Measurements from ENCODE around the gene ESYT2.

Gene ESYT2

DNA sequence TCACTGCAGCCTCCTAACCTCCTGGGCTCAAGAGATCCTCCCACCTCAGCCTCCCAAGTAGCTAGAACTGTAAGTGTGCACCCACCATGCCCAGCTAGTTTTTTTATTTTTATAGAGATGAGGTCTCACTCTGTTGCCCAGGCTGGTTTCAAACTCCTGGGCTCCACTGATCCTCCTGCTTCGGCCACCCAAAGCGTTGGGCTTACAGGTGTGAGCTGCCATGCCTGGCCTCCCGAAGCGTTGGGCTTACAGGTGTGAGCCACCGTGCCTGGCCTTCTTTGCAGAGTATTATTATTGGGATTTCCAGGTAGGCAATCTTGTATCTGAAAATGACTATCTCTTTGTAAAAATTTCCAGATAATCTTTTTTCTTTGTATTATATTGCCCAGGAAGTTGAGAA is 101.6 kb downstream of the ESYT2 start:
- Histone ChIP-seq H3K9me3 (replicated peaks in 1 of 11) (peaks cover 0 to 9% (median 0%) of the 10 kb centered on the region in 11 experiments; a peak in 3 of 22 replicates), H3K9ac (no peak overlapping the region), H4K20me1 (no peaks in the 10 kb centered on the region), H3K27me3 (no peaks in the 10 kb centered on the region), H3K4me3 (no peak overlapping the region), H3K4me1 (peaks cover 0 to 26% (median 8%) of the 10 kb centered on the region in 10 experiments; a peak in 10 of 20 replicates), H3K36me3 (peaks cover 18 to 29% (median 22%) of the 10 kb centered on the region in 11 experiments; a peak in 20 of 22 replicates), H3K27ac (no peak overlapping the region), H3K4me2 (no peak overlapping the region)
- no peak for TF ChIP-seq Cebpa-rat (IDR thresholded peaks at IDR 0.05)

GRCh38 chr7:158726277-158726807 is 103.0 kb downstream of the ESYT2 start:
- Histone ChIP-seq H3K27me3 (no peaks in the 10 kb centered on the region), H3K4me3 (no peak overlapping the region), H3K4me2 (no peak overlapping the region), H3K27ac (no peak overlapping the region; a peak in 1 of 22 replicates), H3K4me1 (peaks cover 0 to 16% (median 8%) of the 10 kb centered on the region in 10 experiments; a peak in 10 of 20 replicates), H3K9me3 (replicated peaks in 1 of 11) (peaks cover 0 to 9% (median 0%) of the 10 kb centered on the region in 11 experiments; a peak in 3 of 22 replicates), H4K20me1 (no peaks in the 10 kb centered on the region), H3K36me3 (peaks cover 8 to 17% (median 13%) of the 10 kb centered on the region in 11 experiments; a peak in 19 of 22 replicates), H3K9ac (no peak overlapping the region)
- TF ChIP-seq Cebpa-rat (IDR thresholded peaks at IDR 0.05): no peak

DNA sequence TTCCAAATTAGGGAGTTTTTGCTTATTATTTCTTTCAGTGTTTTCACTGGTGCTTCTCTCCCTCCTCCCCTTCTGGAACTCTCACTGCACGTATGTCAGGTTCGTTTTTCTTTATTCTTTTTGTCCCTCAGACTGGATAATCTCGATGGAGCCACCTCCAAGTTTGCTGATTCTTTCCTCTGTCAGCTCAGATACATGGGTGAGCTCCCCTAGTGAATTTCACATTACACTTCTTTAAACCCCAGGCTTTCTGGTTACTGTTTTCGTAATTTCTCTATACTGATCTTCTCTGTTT is 103.9 kb downstream of the ESYT2 start:
- Histone ChIP-seq H4K20me1 (no peaks in the 10 kb centered on the region), H3K27ac (no peak overlapping the region), H3K4me1 (peaks cover 0 to 8% (median 4%) of the 10 kb centered on the region in 10 experiments; a peak in 10 of 20 replicates), H3K9ac (no peak overlapping the region), H3K4me3 (no peak overlapping the region), H3K27me3 (no peaks in the 10 kb centered on the region), H3K4me2 (no peak overlapping the region), H3K9me3 (replicated peaks in 1 of 11) (peaks cover 0 to 3% (median 0%) of the 10 kb centered on the region in 11 experiments; a peak in 3 of 22 replicates), H3K36me3 (peaks cover 2 to 9% (median 8%) of the 10 kb centered on the region in 11 experiments; a peak in 18 of 22 replicates)
- TF ChIP-seq Cebpa-rat (IDR thresholded peaks at IDR 0.05): no peak

- Histone ChIP-seq H3K27me3 (no peaks in the 10 kb centered on the region), H4K20me1 (no peaks in the 10 kb centered on the region), H3K9me3 (replicated peaks in 1 of 11) (no peaks in the 10 kb centered on the region), H3K9ac (no peak overlapping the region), H3K27ac (no peak overlapping the region), H3K36me3 (peaks cover 0 to 3% (median 2%) of the 10 kb centered on the region in 11 experiments; a peak in 10 of 22 replicates), H3K4me3 (no peak overlapping the region), H3K4me1 (peaks cover 0 to 3% (median under 1%) of the 10 kb centered on the region in 10 experiments; a peak in 4 of 20 replicates), H3K4me2 (no peak overlapping the region)
- no peak for TF ChIP-seq Cebpa-rat (IDR thresholded peaks at IDR 0.05)
These were observed 104.4 kb downstream of the ESYT2 start for GRCh38 chr7:158724658-158725505.

- no peaks in the 10 kb centered on the region for H3K4me1 ChIP-seq
- H3K27ac ChIP-seq: no peak overlapping the region
- H3K4me2 ChIP-seq: no peak overlapping the region
- no peak for TF ChIP-seq Cebpa-rat (IDR thresholded peaks at IDR 0.05)
- no peaks in the 10 kb centered on the region for H3K9me3 ChIP-seq (replicated peaks in 1 of 11)
- no peaks in the 10 kb centered on the region for H3K36me3 ChIP-seq
- H3K9ac ChIP-seq: no peak overlapping the region
- no peaks in the 10 kb centered on the region for H3K27me3 ChIP-seq
- no peak overlapping the region for H3K4me3 ChIP-seq
- H4K20me1 ChIP-seq: no peaks in the 10 kb centered on the region
These were observed 105.5 kb downstream of the ESYT2 start for GRCh38 chr7:158723714-158724385.

GRCh38 chr7:158723266-158723665 is 106.0 kb downstream of the ESYT2 start:
- no peak overlapping the region for H3K9ac ChIP-seq
- no peak for TF ChIP-seq Cebpa-rat (IDR thresholded peaks at IDR 0.05)

DNA sequence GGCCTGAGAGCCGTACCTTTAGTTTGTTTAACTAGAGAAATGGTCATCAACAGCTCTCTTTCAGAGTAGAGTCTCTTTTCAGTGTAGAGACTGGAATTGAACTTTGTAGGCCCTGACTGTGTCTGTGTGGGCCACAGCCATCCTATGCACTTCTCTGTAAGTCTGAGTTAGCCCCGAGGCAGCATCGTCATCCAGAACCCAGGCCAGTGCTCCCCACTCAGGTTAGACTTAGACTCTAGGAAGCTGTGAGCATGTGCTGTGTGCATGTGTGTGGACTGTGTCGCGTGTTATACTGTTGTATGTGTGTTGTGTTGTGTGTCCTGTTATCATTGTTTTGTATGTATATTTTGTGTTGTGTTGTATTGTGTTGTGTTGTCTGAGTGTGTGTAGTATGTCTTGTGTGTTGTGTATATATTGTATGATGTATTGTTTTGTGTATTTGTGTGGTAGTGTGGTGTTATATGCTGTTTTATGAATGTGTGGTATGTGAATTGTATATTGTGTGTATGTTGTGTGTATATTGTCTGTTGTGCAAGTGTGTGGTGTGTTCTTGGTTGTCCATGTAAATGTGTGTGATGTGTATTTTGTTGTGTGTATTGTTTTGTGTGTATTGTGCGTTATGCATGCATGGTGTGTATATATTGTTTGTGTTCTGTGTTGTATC is 106.6 kb downstream of the ESYT2 start:
- Histone ChIP-seq H3K4me1 (no peaks in the 10 kb centered on the region), H3K4me3 (no peak overlapping the region), H3K27ac (0 out of 22 replicates have a peak overlapping the region, but pooled peaks of 1 of the 11 experiments have one; percentile 26), H3K9me3 (replicated peaks in 1 of 11) (no peaks in the 10 kb centered on the region), H4K20me1 (no peaks in the 10 kb centered on the region), H3K4me2 (no peak overlapping the region), H3K9ac (no peak overlapping the region), H3K36me3 (no peaks in the 10 kb centered on the region), H3K27me3 (no peaks in the 10 kb centered on the region)
- TF ChIP-seq Cebpa-rat (IDR thresholded peaks at IDR 0.05): no peak

More at GRCh38 chr7:158723266-158723665, 106.0 kb downstream of the ESYT2 start:
- Histone ChIP-seq H4K20me1 (no peaks in the 10 kb centered on the region), H3K4me1 (no peaks in the 10 kb centered on the region), H3K4me2 (no peak overlapping the region), H3K9me3 (replicated peaks in 1 of 11) (no peaks in the 10 kb centered on the region), H3K27ac (no peak overlapping the region), H3K4me3 (no peak overlapping the region), H3K36me3 (no peaks in the 10 kb centered on the region), H3K27me3 (no peaks in the 10 kb centered on the region)

- Histone ChIP-seq H3K9ac (no peak overlapping the region), H3K27me3 (no peaks in the 10 kb centered on the region), H3K4me2 (no peak overlapping the region), H3K9me3 (replicated peaks in 1 of 11) (peaks cover 0 to 8% (median 0%) of the 10 kb centered on the region in 11 experiments; a peak in 3 of 22 replicates), H3K4me3 (no peak overlapping the region), H3K4me1 (peaks cover 0 to 19% (median 2%) of the 10 kb centered on the region in 10 experiments; a peak in 6 of 20 replicates), H3K27ac (no peak overlapping the region), H3K36me3 (no peaks in the 10 kb centered on the region), H4K20me1 (no peaks in the 10 kb centered on the region)
- peak in 2 of 11 experiments; percentile 8 to 52; a peak in 2 of 22 replicates for TF ChIP-seq Cebpa-rat (IDR thresholded peaks at IDR 0.05)
These were observed 109.2 kb downstream of the ESYT2 start for GRCh38 chr7:158720112-158720511.

Measured in BLaER1 treated with 17β-estradiol and CSF1 and Interleukin-3, amounts not matched to agents 10 nM and 100 nM (cell line).